GM18867 (cell line): ENCODE measurements around the gene CBX3.
"Not testable (repeated sequence)": the region's sequence is repeated elsewhere in the genome, so short reads cannot be mapped to it uniquely, and the experiment has no call there.

ENCODE experiments used
- ATAC-seq: cut with Tn5 transposase; IDR thresholded peaks from one replicate; pipeline ENCODE4 v1.9.1; 2021; ENCODE audit warnings: mild to moderate bottlenecking, moderate library complexity; ENCODE audit not compliant: unreplicated experiment

The CBX3 gene

DNA sequence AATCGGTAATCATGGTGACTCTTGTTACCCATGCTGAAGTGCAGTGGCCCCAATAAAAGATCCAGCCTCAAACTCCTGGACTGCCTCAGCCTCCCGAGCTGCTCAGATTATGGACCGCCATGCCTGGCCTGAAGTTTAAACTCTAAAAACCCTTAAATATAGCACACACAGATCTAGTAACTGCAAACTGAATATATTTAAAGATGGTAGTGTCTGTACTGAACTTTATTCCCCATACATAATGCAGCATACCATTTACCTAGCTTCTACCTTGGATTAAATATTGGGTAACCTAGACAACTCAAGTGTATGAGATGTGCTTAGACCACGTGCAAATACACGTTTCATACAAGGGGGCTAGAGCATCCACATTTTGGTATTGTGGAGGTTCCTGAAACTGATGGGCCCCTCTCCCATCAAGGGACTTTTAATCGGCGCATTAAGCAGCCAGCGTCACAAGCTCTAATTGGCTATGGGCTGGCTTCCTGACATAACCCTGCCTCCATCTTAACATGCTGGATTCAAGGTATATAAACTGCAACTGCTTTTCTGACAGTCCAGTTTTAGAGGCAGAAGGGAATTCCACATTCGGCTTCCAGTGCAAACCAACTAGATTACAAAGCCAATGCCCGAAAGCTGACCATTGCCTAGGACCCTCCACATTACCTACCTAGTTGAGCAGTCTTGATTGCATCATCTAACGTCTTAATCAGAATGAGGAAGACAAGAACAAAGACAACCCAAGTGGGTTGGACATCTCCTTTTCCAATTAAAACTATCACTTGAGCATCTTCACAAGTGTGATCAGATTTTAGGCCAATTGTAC is 14.0 kb upstream of the CBX3 start:
- ATAC-seq, result no peak

DNA sequence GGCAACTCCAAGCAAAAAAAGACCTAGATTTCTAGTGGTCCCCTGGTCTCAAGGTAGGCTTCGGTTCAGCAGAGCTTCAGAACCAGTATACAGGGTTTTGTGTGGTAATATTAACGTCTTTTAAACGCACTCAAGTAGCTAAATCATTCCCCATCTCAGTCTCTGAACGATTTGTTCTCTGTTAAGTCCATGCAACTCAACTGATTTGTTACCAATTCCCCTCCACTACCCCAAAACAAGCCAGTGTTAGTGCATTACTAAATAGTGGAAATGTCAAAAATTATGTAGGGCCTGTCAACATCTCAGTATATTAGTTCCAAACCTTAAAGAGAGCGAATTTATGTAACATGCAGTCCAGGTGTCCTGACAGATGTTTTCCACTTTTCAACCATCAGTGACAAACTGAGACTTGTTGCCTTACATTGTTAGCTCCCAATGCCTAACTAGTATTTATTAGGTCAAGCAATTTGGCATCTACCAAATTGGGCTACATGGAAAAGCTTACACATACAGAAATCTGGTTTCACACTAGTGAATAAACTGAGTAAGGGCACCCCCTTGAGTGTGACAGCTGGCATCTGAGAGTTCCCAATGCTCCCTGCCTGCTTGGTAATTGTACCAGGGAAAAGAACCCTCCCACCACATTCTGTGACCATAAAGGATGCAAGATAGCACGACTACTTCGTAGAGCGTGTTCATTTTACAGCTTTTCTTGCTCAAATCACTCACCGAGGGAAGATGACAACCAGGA is 13.2 kb upstream of the CBX3 start:
- no peak for ATAC-seq

DNA sequence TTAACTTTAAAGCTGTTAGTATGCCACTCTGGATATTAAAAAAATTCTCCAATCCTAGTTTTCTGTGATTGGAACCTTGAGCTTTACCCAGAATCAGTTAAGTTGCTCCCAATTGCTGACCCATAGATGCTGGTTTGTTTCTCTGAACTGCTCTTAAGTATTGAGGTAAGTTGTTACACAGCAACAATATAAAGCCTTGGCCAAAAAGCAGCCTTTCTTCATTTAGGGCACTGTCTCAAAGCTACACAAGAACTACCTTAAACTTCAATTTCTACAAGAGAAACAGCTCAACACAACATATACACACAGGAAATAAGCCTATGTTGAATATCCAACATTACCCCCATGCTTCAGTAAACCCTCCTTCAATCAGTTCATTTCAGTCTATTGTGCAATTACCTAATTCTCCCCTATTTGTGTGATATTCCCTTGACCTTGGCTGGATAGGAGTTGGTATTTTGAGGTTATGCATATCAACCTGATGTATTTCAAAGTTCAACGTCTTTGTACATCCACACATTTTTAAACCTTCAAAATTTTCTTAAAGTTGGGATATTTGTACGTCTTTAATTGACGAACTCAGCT is 12.5 kb upstream of the CBX3 start:
- no peak for ATAC-seq

DNA sequence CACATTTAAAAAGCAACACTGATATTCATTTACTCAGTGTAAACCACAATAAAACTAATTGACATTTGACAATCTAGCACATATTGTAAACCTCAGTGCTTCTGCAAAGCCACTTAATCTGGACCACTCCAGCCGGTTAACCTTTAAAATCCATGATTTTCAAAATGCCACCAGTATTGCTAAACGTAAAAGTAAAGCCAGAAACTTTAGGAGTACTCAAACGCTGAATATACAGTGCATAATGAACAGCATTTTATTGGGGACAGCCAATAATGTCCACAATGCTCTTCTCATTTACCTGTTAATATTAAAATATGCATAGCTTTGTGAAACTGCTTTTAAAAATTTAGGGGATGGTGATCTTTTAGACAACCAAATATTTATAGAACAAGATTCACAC is 11.8 kb upstream of the CBX3 start:
- no peak for ATAC-seq

DNA sequence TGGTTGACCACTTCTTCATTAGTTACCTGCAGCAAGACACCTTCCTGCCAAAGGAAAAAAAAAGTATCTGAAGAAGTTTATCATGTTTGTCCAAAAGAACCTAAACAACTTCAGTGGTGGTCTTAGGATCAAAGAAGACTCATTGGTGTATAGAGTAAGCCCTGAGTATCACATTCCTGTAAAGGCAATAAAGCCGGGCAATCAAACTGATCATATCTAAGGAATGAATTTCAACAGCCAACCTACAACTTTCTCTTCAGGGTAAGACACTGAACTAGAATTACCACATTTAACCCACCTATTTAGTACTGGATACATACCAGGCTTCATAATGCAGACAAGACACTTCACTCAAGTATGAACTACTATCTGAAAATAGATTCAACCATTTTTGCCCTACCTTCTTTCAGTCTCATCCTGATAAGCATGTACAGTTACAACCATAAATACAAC is 11.1 kb upstream of the CBX3 start:
- no peak for ATAC-seq

DNA sequence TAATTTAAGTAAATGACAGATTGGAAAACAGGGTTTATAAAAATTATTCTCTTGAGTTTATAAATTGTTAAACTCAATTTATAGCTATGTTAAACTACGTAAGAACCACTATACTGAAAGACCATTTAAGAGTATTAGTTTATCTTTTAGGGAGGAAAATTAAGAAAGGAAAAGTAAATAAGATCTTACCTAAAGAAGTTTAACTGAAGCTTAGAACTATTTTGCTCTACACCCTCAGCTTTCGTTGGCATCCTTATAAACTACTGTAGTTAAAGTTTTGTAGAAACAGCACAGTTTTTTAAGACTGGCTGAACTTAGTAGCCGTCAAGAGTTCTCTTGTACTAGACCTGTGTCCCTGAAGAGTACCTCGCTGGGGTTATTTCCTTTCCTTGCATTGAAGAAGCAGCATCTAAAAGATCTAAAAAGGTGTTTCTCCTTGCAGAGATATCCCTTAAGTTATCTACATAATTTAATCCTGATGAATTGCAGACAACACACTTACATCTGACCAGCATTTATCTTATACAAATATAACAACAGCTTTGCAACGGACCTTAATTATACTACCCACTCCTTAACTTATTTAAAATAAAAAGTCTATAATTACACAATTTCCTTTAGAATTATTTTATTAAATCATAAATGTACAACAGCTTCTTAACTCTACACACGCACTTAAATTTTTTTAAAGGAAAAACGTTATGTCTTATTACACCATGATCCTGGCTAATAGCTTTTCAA is 10.1 kb upstream of the CBX3 start:
- ATAC-seq, result no peak

DNA sequence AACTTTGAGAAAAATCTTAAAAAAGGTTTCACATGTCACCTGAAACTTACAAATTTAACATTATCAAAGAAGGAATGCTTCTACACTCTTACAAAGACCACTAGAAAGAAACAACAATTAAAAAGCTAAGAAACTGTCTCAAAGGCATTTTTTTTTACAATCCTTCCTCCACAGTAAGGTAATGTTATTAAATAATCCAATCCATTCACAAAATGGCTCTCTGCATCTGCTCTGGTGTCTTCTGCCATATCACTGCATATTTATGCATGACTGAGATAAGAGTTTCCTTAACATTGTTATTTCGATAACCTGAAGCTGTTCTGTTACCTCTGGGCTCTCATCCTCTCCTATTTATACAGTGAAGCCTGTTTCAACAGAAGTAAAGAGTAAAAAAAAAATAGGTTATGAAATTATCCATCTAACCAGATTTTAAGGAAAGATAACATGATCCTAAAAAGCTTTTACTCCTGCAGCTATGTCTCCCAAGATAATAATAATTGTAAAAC is 9.5 kb upstream of the CBX3 start:
- no peak for ATAC-seq

DNA sequence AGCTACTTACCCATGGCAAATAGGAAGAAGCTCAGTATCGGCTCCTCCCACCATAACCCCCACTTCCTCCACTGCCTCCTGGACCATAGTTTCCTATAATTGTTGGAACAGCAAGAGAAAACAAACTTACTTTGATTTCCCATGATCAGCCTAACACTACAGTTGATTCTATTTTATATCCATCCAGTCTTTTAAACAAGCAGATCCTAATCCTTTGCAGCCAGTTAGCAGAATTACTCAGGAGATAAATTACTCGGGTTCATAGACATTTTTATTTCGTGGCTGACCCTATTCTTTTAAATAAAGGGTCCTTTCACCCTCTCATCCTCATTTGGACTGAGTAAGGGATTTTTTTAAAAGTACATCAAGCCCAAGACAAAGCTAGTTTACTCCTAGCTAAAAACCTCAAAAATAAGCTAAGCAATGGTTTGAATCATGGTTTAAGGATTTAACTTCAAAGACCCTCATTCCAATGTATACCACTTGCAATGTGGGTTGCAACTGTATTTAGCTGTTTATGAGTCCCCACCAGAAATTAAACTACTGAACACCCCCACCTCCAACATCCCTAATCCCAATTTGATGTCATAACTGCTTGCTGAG is 9.0 kb upstream of the CBX3 start:
- no peak for ATAC-seq

DNA sequence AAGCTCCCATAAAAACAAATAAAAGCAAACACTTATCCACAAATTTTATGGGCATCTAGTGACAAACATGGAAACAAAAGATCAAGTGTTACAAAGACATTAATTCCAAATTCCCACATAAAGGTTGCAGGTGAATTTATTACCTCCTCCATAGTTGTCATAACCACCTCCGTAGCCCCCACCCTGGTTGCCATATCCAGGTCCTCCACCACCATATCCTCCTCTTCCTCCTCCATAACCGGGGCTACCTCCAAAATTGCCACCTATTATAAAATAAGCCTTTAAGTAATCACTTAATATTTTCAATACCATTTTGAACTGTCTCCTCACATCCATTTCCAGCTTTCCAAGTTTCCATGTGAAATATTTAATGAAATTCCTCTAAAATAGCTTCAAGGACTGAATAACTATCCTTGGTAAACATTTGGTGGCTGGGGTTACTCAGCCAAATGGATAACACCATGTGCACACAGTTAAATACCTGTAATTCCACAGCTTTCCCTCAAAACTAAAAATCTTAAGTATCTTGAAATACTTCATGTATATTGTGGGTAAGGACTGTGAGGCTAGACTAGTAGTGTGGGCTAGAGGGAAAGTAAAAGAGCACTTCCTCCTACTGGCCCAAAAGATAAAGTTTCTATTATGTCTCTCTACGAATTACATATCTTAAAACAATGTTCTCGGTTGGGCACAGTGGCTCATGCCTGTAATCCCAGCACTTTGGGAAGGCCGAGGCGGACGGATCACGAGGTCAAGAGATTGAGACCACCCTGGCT is 7.9 kb upstream of the CBX3 start:
- no peak for ATAC-seq

DNA sequence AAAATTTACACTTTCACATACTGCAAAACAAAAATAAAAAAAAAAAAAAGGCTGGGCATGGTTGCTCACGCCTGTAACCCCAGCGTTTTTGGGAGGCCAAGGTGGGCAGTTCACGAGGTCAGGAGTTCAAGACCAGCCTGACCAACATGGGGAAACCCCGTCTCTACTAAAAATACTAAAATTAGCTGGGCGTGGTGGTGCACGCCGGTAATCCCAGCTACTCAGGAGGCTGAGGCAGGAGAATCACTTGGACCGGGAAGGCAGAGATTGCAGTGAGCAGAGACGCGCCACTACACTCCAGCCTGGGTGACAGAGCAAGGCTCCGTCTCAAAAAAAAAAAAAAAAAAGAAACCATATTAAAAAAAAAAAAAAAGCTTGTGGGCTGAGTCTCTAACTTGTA is 6.8 kb upstream of the CBX3 start:
- ATAC-seq, result not testable (repeated sequence)

DNA sequence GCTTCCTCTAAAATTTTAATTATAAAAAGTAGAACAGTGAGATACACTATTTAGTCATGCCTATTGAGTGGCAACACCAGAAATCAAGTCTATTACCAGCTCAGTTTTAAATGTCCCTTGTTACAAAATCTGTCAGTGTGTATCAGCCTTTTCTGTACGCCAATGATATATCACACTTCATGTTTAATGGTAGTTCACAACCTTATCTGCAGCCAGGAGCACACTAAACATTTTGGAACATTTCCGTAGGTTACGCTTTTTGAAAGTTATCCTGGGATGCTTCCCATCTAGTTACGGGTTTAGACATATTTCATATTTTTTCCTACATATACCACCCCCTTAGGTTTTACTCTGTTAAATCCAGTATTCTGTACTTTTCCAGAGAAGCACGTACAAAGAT is 6.4 kb upstream of the CBX3 start:
- no peak for ATAC-seq

DNA sequence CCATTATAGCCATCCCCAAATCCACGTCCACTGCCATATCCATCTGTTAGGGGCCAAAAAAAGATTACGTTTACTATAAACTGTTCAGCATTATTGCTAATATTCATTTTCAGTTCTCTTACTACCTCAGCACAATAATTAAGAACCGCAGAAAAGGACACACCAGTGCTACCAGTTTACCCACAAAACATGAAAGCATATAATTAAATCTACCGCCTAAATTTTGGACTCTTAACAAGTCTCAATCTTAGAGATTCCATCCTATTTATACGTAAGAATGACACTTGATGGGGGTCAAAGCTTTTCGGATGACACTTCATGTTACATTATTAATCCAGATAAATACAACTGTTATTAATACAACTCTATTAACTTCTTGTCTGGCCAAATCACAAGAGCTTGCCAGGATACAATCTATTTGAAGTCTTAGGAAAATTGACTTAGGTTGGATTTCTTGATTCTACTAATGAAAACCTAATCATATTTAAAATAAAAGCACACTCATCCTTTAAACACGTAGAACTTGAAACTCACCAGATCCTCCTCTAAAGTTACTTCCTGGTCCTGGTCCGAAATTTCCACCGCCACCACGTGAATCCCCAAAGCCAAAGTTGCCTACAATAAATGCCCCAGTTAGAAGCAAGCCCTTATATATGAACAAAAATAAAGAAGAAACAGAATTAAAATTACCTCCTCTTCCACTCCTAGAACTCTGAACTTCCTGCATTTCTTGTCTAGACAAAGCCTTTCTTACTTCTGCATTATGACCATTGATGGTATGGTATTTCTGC is 5.5 kb upstream of the CBX3 start:
- ATAC-seq, result no peak

DNA sequence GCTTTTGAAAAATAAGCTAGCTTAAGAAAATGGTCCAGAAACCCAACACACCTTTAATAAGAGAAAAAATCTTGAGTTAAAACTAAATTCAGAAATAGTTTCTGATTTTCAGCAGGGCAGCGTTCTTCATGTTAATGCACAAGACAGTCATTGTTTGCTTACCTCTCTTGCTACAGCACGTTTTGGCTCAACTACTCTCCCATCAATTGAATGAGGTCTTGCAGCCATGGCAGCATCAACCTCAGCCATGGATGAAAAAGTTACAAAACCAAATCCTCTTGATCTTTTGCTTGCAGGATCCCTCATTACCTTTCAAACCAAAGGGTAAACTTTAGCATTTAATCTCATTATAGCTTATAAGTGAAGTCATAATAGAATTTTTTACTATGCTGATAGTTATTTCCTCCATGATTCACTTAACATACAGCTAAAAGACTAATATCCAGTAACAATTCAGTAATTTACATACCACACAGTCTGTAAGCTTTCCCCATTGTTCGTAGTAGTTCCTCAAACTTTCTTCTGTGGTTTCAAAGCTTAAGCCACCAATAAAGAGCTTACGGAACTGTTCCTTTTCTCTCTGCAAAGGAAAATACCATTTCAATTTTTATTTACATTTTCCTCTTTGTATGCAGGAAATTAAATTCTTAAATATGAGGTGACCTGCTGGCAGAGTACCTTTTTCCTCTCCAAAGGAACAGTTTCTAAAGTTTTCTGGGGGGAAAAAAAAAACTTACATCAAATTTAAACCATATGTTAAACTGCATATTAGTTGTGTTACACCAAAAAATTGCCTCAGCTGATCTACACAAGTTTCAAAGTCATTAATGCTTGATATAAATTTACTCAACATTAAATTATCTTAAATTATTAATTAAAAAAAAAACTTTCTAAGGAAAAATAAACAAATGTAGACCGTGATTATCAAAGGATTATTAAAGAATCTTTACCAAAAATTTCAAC is 4.1 kb upstream of the CBX3 start:
- no peak for ATAC-seq

DNA sequence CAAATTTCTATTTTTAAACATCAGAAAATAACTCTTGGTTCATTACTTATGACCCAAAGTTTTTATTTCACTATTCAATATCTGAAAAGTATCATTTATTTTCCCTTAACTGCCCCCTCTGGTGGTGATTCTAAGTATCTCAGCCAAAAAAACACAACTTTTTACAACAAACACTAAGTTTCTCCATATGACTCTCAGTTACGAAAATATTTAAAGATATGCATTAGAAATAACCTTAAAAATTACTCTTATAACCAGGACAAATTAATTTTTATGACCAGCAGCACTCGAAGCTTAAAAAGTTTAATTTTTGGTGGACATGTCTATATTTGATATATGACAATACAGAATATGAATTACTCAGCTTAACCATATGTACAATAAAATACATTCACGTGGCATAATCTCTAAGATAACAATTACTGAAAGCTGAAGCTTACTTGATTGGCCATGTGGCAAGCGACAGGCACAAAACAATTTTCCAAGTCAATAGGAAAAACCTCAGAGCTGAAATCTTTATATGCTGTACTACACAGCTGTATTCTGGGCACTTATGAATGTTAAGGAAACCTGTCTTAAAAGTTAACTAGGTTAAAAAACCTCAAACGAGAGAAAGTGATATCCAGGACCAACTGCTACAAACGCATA is 3.3 kb upstream of the CBX3 start:
- ATAC-seq, result no peak

DNA sequence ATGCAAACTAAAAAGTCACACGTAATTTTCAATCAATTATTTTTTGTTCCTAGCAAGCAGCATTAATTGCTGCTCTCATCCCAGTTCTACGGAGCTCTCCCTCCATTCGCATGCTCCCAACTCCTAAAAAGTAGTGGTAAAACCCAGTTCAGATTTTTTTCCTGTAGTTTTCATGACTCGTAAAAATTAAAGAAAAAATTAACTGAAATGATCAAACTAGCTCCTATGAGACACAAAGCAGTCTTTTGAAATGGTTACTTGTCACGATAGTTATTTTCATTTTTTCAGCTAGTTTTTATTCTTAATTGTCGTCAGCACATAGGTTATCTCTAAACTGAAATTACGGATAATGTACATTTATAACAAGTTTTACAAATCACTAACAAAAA is 2.8 kb upstream of the CBX3 start:
- no peak for ATAC-seq

DNA sequence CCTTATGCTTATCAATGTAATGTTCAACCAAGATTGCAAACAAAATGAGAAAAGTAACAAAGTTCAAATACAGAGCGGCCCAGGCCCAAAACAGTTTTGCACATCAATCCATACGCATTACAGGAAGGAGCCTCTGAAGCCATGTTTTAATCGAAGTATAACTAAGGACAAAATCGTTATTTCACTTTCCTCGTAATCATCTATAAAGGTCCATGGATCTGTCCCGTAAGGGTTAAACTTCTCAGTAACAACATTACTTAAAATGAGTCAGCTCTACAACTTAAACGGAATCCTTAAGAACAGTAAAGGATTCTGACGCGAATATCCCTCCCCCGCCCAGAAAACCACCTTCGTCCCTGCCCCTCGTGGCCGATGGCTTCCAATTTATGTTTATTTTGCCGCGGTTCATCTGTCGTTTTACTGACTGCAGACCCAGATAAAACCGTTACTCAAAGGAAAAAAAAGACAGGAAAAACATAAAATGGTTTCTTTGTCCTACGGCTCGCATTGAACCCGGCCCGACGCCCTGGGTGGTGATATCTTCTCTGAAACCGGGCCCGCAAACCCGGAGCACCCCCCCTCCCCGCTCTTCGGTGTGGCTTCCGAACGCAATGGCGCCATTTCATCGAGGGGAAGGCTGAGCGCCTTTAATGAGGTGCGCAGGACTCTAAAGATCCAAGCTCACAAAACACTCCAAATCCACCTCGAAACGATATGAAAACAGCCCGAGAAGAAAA is 2.1 kb upstream of the CBX3 start:
- no peak for ATAC-seq

DNA sequence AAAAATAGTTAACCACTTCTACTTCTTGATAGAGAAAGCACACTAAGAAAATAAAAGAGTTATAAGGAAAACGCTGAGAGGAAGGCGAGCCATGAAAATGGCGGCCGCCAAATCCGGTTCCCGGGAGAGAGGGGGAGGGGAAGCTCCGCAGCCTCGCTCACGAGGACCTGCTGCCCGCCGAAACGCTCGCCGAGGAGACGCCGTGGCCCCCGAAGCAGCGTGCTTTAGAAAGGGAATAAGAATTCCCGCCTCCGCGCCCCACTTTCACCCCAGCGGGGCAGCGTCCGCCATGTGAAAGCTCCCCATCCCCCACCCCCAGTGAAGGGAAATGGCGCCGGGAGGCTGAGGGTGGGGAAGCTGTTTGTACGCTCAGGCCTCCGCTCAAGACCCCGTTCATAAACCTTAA is 1.5 kb upstream of the CBX3 start:
- peak; percentile 7 for ATAC-seq
